Raji (cell line): ENCODE results near the gene STAT5A.

Experiments
- POLR2A ChIP-seq: IDR thresholded peaks from 2 replicates; pipeline ENCODE4 v1.6.1; 2011; ENCODE audit warnings: low read depth, low read length, control low read depth; ENCODE audit not compliant: insufficient read depth

The STAT5A gene

DNA sequence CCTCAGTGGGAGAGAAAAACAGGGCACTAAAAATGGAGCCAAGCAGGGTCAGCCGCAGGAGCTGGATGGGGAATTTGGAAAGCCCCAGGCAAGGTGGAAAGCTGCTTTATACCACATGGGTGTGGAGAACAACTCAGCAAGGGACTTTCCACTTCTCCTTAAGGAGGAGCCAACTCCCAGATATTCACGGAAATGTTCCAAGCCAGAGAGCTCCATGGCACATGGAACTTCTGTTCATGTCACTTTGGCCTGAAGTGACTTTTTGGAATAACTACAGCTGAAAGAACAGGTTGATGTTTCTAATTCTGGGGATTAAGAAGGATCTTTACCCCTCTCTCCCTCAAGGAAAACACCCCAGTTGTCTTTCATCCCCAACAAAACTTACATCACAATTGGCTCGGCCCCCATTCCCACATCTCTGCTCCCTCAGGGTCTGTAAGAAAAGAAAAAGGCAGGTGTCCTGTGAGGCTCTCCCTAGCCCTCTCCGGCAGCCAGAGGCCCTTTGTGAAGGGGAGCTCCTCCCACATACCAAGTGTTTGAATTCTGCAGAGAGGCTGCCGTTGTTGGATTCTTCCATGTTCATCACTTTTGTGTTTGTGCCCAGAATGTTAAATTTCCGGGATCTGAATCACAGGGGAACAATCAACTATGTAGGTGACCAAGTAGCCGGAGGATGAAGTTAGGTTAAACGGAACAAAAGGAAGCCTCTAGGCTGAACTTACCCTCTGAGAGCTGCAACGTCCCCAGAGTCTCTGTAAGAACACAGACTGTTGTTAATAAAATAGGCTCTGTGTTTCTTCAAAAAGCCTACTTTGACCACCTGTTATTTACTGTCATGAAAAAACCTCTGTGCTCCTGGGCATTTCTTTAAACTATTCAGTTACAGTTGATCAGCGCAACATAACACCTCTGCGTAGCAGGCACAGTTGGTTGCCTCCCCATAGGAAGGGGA, 41.0 kb downstream of the STAT5A start:
- TF ChIP-seq POLR2A: no peak

DNA sequence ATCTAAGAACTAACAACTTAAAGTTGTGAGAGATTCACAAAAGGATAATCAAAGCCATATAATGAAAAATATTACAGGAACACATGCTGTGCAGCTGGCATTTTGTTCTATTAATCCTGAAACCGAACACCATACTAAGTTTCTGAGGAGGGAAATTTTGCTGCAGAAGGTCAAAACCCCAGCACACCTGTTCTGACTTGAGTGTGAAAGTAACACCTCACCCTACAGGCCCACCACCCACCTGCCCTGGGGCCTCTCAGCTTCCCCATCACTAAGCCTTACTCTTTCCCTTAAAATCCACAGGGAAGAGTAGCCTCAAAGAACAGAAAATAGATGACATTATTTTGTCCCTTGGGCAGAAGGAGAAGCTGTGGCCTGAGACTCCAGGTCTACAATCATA, 44.8 kb downstream of the STAT5A start:
- TF ChIP-seq POLR2A: no peak

GRCh38 chr17:42334677-42335076, 46.4 kb downstream of the STAT5A start:
- no peak for TF ChIP-seq POLR2A

GRCh38 chr17:42337442-42337841, 49.1 kb downstream of the STAT5A start:
- no peak for TF ChIP-seq POLR2A

DNA sequence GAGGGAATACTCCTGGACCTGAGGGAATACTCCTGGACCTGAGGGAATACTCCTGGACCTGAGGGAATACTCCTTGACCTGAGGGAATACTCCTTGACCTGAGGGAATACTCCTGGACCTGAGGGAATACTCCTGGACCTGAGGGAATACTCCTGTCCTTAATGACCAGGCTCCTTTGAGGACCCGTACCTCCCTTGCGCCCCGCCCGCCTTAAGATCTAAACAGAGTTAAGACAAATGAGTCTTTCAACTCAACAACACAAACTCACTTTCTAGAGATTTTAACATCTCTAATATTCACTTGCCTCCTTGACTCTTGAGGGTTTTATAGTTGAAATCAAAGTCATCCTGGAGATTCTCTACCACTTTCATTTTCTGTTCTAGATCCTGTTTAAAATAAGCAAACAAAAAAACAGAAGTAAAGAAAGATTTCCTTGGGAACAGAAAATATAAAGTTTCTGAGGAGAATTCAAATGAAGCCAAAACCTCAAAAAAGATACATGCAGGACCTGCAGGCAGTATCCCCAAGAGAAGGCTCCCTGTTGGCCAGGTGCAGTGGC, 50.2 kb downstream of the STAT5A start:
- TF ChIP-seq POLR2A: no peak

- no peak for TF ChIP-seq POLR2A
Observed at GRCh38 chr17:42339221-42339620, 50.9 kb downstream of the STAT5A start.

DNA sequence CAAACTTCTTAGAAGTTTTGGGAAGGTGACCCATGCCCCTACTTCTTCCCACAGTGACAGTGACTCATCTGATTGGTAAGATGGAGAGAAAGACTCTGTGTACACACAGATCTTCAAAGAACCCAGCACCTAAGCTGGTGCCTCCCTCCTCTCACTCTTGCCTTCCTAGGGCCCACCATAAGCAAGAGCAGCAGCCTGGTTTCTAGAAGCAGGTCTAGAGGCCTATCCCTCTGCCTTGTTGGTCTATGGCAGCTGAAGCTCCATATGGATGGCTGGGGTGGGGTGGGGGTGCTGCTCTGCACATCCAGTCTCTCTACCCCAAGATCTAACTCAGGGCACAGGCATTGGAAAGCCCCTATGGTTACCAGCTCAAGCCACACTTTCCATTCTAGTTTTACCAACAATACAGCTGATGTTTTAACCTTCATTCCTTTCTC, 52.4 kb downstream of the STAT5A start:
- no peak for TF ChIP-seq POLR2A

GRCh38 chr17:42341568-42341967, 53.3 kb downstream of the STAT5A start:
- no peak for TF ChIP-seq POLR2A

DNA sequence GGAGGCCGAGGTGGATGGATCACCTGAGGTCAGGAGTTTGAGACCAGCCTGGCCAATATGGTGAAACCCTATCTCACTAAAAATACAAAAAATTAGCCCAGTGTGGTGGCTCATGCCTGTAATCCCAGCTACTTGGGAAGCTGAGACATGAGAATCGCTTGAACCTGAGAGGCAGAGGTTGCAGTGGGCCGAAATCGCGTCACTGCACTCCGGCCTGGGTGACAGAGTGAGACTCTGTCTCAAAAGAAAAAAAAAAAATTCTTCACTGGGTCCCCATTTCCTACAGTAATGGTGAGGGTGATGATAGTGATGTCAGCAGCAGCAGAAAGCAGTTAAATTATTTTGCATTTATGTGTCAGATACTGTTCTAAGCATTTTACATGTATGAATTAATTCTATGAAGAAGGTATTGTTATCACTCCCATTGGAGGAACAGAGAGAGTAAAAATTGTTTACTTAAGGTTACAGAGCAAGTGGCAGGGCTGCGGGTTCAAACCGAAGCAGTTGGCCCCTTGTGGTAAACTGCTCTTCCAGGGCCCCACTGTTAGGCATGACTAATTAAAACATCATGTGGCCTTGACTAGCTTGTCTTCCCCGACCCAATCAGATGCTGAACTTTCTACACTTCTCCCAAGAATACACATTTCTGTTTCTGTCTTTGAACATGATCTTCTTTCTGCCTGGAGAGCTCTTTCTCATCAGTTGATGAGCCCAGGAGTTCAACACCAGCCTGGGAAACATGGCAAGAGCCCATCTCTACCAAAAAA, 54.1 kb downstream of the STAT5A start:
- TF ChIP-seq POLR2A: no peak

DNA sequence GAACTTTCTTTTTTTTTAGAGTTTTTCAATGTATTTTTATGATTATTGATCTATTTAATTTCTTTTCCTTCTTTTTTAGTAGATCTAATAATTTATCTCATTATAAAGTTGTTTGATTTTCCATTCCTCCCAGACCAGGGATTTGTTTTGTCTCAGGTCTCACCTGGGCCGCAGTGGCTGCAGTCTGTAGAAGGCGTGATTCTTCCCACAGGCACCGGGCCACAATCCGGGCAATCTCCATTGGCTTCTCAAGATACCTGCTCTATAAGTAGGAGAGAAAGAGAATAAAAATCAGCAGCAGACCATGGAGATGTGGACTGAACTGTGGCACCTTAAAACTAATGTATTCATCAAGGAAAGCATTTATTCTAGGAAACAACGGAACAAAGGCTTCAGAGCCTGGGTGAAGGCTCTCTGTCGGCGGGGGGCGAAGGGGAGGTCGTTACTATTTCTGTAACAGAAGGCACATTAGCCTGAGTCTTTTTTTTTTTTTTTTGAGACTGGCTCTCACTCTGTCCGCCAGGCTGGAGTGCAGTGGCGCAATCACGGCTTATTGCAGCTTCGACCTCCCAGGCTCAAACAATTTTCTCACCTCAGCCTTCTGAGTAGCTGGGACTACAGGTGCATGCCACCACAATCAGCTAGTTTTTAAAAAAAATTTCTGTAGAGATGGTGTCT, 57.2 kb downstream of the STAT5A start:
- TF ChIP-seq POLR2A: no peak

DNA sequence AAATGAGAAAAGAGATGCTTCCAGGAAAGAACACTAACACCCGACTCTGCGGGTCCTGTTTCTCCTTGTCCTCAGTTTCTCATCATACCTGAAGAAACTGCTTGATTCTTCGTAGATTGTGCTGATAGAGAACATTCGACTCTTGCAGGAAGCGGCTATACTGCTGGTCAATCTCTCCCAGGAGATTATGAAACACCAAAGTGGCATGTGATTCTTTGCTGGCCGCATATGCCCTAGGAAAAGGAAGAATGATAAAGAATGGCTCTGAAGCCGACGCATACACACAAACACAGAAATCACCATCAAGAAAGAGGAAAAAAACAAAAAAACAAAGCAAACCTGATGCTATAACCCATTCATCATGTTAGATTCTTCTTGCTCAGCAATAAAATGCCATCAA, 58.2 kb downstream of the STAT5A start:
- TF ChIP-seq POLR2A: no peak

DNA sequence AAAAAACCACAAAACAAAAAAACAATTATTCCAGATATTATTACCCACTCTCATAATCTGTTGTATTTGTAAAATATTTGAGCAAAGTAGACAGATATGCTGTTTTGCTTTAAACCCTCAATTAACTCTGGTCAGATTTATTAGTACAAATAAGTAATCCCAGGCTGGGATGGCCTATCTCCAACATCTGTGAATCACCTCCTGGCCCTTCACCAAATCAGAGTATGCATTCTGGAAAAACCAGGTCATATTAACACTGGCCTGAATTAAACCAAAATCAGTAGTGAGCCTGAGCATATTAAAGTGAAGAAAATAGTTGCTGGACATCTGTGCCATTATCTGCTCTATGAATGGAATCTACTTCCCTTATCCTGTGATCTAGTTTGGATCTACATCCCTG, 58.9 kb downstream of the STAT5A start:
- TF ChIP-seq POLR2A: no peak

DNA sequence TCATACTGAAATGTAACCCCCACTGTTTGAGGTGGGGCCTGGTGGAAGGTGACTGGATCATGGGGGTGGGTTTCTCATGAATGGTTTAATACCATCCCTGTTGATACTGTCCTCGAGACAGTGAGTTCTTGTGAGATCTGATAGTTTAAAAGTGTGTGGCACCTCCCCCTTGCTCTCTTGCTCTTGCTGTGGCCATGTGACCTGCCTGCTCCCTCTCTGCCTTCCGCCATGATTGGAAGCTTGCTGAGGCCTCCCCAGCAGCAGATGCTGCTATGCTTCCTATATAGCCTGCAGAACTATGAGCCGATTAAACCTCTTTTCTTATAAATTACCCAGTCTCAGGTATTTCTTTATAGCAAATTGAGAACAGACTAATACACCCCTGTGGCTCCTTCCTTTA, 59.3 kb downstream of the STAT5A start:
- TF ChIP-seq POLR2A: no peak

DNA sequence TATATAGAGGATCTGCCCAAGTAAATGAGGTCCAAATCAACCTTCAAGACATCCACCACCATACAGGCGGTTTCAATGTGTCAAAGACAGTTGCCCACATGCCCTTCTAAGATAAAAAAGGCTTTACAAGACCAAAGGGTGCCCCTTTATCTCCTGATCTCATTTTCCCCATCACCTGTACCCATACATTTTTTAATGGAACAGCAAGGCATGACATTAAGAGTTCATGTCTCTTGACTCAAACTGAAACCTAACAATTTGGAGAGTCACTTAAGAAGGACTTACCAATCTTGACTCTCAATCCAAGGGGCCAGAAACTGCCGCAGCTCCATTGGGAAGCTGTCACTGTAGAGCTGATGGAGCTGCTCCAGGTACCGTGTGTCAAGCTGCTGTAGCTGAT, 59.8 kb downstream of the STAT5A start:
- no peak for TF ChIP-seq POLR2A
